Measurements from ENCODE around the gene OCA2.

OCA2 gene

DNA sequence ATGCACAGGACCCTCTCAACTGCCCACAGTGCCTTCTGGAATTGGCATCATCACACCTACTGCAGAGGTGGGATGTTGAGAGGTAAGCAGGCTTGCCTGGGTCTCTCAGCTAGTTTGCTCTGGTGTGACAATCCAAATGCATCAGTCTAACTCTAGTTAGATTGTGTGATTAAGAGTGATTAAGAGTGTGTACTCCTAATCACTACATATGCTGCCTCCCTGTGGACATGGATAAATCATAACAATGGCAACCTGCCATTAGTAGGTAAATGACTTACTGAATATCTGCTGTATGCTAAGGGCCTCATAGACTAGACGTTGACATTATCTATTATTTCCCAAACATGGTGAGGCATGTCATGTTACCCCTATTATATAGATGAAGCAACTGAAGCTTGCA, 342.1 kb downstream of the OCA2 start:
- Mint-ChIP-seq H3K27me3 (ENCODE audit: low read depth) (no peaks in the 10 kb centered on the region), H3K36me3 (ENCODE audit: low read depth) (no peaks in the 10 kb centered on the region), H3K4me3 (no peak overlapping the region), H3K9me3 (peaks cover under 1% of the 10 kb centered on the region), H3K4me1 (ENCODE audit: low read depth) (no peaks in the 10 kb centered on the region), H3K27ac (no peak overlapping the region)
- no peak for DNase-seq (ENCODE audit: low spot score)

DNA sequence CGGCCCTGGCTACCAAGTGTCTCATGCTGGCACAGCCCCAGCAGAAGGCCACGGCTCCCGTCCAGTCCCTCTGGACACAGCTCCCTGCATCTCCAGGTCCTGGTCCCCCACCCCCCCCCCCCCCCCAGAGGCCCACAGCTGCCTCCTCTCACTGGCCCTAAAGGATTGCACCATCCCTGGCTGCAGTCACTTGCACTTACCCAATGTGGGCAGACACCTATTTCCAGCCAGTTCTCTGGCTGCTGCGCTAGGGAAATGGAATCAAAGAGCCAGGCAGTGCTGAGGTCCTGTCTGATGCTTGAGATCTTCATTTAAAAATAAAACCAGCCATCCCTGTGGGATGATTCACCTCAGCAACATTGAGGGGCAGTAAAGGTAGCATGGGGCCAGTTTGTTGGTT, 346.4 kb downstream of the OCA2 start:
- Mint-ChIP-seq H3K4me1 (ENCODE audit: low read depth) (no peaks in the 10 kb centered on the region), H3K9me3 (peaks cover 4% of the 10 kb centered on the region), H3K36me3 (ENCODE audit: low read depth) (no peaks in the 10 kb centered on the region), H3K4me3 (no peak overlapping the region), H3K27me3 (ENCODE audit: low read depth) (no peaks in the 10 kb centered on the region), H3K27ac (no peak overlapping the region)
- no peak for DNase-seq (ENCODE audit: low spot score)

- DNase-seq (ENCODE audit: low spot score) = no peak
- Mint-ChIP-seq H3K4me3 (no peak overlapping the region), H3K9me3 (peaks cover 26% of the 10 kb centered on the region), H3K36me3 (ENCODE audit: low read depth) (no peaks in the 10 kb centered on the region), H3K27ac (no peak overlapping the region), H3K27me3 (ENCODE audit: low read depth) (no peaks in the 10 kb centered on the region), H3K4me1 (ENCODE audit: low read depth) (no peaks in the 10 kb centered on the region)
These were observed 351.1 kb downstream of the OCA2 start for GRCh38 chr15:27747997-27748396.

- peaks cover 35% of the 10 kb centered on the region for H3K9me3 Mint-ChIP-seq
- no peak overlapping the region for H3K4me3 Mint-ChIP-seq
These were observed 352.6 kb downstream of the OCA2 start for GRCh38 chr15:27746401-27746955.

DNA sequence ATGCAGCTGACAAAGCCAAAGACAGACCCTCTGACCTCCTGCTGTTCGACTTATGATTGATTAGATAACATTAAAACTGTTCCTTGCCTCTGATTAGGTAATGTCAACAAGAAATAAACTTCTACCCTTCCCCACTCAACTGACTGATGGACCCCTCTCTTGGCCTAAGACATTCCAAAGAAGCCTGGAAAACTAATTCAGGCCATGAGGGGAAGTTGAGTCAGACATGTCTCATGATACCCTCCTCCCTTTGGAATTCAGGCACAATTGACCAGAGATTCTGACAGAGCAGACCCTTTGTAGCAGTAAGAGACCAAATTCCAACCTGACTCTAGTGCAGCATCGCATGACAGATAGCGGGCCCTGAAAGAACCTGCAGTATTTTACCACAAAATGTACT, 354.5 kb downstream of the OCA2 start:
- no peak for DNase-seq (ENCODE audit: low spot score)
- Mint-ChIP-seq H3K4me3 (no peak overlapping the region), H3K27ac (no peak overlapping the region), H3K4me1 (ENCODE audit: low read depth) (no peaks in the 10 kb centered on the region), H3K36me3 (ENCODE audit: low read depth) (no peaks in the 10 kb centered on the region), H3K27me3 (ENCODE audit: low read depth) (no peaks in the 10 kb centered on the region), H3K9me3 (peaks cover 47% of the 10 kb centered on the region)

More at GRCh38 chr15:27746401-27746955, 352.6 kb downstream of the OCA2 start:
- no peak for DNase-seq (ENCODE audit: low spot score)
- no peak overlapping the region for H3K27ac Mint-ChIP-seq
- no peaks in the 10 kb centered on the region for H3K4me1 Mint-ChIP-seq (ENCODE audit: low read depth)
- no peaks in the 10 kb centered on the region for H3K27me3 Mint-ChIP-seq (ENCODE audit: low read depth)
- no peaks in the 10 kb centered on the region for H3K36me3 Mint-ChIP-seq (ENCODE audit: low read depth)

DNA sequence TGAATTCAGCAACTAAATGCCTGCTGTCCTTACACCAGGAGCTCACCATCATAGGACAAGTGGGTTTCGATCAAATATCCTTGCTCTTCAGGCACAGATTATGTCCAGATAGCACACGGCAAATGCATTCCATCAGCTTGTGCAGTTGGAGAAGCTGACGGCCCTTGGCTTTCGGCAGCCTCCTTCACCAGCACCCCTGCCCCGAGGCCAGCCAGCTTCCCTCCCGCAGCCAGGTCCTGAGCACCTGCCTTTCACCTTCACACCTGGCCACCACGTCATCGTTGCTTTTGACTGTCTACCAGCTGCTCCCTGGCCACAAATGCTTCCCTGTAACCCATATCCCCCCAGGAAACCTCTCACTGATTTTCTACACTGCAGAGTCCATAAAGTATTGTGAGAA, 355.5 kb downstream of the OCA2 start:
- H3K27ac Mint-ChIP-seq = no peak overlapping the region
- no peaks in the 10 kb centered on the region for H3K36me3 Mint-ChIP-seq (ENCODE audit: low read depth)
- H3K4me1 Mint-ChIP-seq (ENCODE audit: low read depth) = no peaks in the 10 kb centered on the region
- H3K9me3 Mint-ChIP-seq = peaks cover 50% of the 10 kb centered on the region
- H3K4me3 Mint-ChIP-seq = no peak overlapping the region
- no peaks in the 10 kb centered on the region for H3K27me3 Mint-ChIP-seq (ENCODE audit: low read depth)
- DNase-seq (ENCODE audit: low spot score) = no peak

GRCh38 chr15:27742751-27743477, 356.2 kb downstream of the OCA2 start:
- Mint-ChIP-seq H3K27me3 (ENCODE audit: low read depth) (no peaks in the 10 kb centered on the region), H3K36me3 (ENCODE audit: low read depth) (no peaks in the 10 kb centered on the region), H3K27ac (no peak overlapping the region), H3K9me3 (peaks cover 50% of the 10 kb centered on the region), H3K4me1 (ENCODE audit: low read depth) (no peaks in the 10 kb centered on the region), H3K4me3 (no peak overlapping the region)
- DNase-seq (ENCODE audit: low spot score) = no peak

GRCh38 chr15:27741226-27741860, 357.8 kb downstream of the OCA2 start:
- H3K4me3 Mint-ChIP-seq = no peak overlapping the region
- H3K36me3 Mint-ChIP-seq (ENCODE audit: low read depth) = no peaks in the 10 kb centered on the region
- no peak for DNase-seq (ENCODE audit: low spot score)
- H3K4me1 Mint-ChIP-seq (ENCODE audit: low read depth) = no peaks in the 10 kb centered on the region
- no peaks in the 10 kb centered on the region for H3K27me3 Mint-ChIP-seq (ENCODE audit: low read depth)
- no peak overlapping the region for H3K27ac Mint-ChIP-seq
- H3K9me3 Mint-ChIP-seq = peaks cover 51% of the 10 kb centered on the region

- Mint-ChIP-seq H3K9me3 (peaks cover 48% of the 10 kb centered on the region), H3K36me3 (ENCODE audit: low read depth) (no peaks in the 10 kb centered on the region), H3K27ac (no peak overlapping the region), H3K27me3 (ENCODE audit: low read depth) (no peaks in the 10 kb centered on the region), H3K4me3 (no peak overlapping the region), H3K4me1 (ENCODE audit: low read depth) (no peaks in the 10 kb centered on the region)
- DNase-seq (ENCODE audit: low spot score) = no peak
These were observed 364.2 kb downstream of the OCA2 start for GRCh38 chr15:27734785-27735495.

DNA sequence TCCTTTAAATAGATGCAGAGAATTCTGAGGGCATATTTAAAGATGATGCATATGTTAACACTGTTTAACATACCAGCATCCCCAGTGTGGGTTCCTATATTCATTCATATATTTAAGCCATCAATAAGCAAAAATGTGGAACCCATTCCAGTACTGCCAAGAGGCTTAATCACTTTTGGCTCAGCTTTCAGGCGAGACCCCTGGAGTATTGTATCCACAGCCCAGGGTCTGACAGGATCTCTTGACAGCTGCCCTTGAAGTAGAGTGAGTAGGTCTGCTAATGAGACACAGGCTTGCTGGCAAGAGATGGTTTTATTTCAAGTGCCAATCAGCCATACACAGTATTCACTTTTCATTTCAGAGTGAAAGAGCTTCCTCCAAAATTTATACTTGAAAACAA, 367.3 kb downstream of the OCA2 start:
- H3K27ac Mint-ChIP-seq = no peak overlapping the region
- no peaks in the 10 kb centered on the region for H3K4me1 Mint-ChIP-seq (ENCODE audit: low read depth)
- no peak overlapping the region for H3K4me3 Mint-ChIP-seq
- H3K36me3 Mint-ChIP-seq (ENCODE audit: low read depth) = no peaks in the 10 kb centered on the region
- H3K9me3 Mint-ChIP-seq = peaks cover 51% of the 10 kb centered on the region
- DNase-seq (ENCODE audit: low spot score) = no peak
- H3K27me3 Mint-ChIP-seq (ENCODE audit: low read depth) = no peaks in the 10 kb centered on the region

- Mint-ChIP-seq H3K4me3 (no peak overlapping the region), H3K36me3 (ENCODE audit: low read depth) (no peaks in the 10 kb centered on the region), H3K4me1 (ENCODE audit: low read depth) (no peaks in the 10 kb centered on the region), H3K27me3 (ENCODE audit: low read depth) (no peaks in the 10 kb centered on the region), H3K27ac (no peak overlapping the region), H3K9me3 (peaks cover 51% of the 10 kb centered on the region)
- no peak for DNase-seq (ENCODE audit: low spot score)
These were observed 368.2 kb downstream of the OCA2 start for GRCh38 chr15:27730868-27731267.

- peaks cover 38% of the 10 kb centered on the region for H3K9me3 Mint-ChIP-seq
- H3K27me3 Mint-ChIP-seq (ENCODE audit: low read depth) = no peaks in the 10 kb centered on the region
- H3K4me3 Mint-ChIP-seq = no peak overlapping the region
- no peak for DNase-seq (ENCODE audit: low spot score)
- H3K27ac Mint-ChIP-seq = no peak overlapping the region
- no peaks in the 10 kb centered on the region for H3K4me1 Mint-ChIP-seq (ENCODE audit: low read depth)
- no peaks in the 10 kb centered on the region for H3K36me3 Mint-ChIP-seq (ENCODE audit: low read depth)
These were observed 373.4 kb downstream of the OCA2 start for GRCh38 chr15:27725731-27726130.

GRCh38 chr15:27723821-27724220, 375.3 kb downstream of the OCA2 start:
- no peaks in the 10 kb centered on the region for H3K4me1 Mint-ChIP-seq (ENCODE audit: low read depth)
- no peak for DNase-seq (ENCODE audit: low spot score)
- no peaks in the 10 kb centered on the region for H3K36me3 Mint-ChIP-seq (ENCODE audit: low read depth)
- no peak overlapping the region for H3K27ac Mint-ChIP-seq
- peaks cover 37% of the 10 kb centered on the region for H3K9me3 Mint-ChIP-seq
- H3K4me3 Mint-ChIP-seq = no peak overlapping the region
- no peaks in the 10 kb centered on the region for H3K27me3 Mint-ChIP-seq (ENCODE audit: low read depth)

DNA sequence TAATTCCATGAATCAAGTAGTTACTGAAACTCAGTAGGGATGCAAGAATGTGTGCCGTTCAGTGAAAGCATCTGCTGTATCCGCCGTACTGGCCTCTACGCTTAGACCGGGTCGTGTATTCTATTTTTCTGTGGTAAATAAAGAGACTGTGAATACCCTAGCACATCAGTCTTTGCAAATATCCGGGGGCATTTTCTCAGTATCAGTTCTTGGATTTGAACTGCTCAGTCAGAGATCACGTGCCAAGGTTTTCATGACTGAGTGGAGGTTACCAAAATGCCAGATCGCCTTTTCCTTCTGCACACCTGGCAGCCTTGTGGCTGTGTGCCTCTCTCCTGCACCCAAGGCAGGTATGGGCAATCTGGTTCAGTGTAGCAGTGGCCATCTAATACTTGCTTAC, 377.0 kb downstream of the OCA2 start:
- Mint-ChIP-seq H3K36me3 (ENCODE audit: low read depth) (no peaks in the 10 kb centered on the region), H3K9me3 (peaks cover 44% of the 10 kb centered on the region), H3K4me1 (ENCODE audit: low read depth) (no peaks in the 10 kb centered on the region), H3K27ac (no peak overlapping the region), H3K4me3 (no peak overlapping the region), H3K27me3 (ENCODE audit: low read depth) (no peaks in the 10 kb centered on the region)
- DNase-seq (ENCODE audit: low spot score) = no peak

Measured in T-helper 2 cell treated with Interferon-gamma antibody and Interleukin-4, amounts not matched to agents 5 μg/mL and 100 μg/mL, for 36 hours (primary cell).